GM23338 (cell line): ENCODE data around the gene PCDH1. TPM values are rescaled to one million over a fixed set of nuclear protein-coding genes. Genes with fewer than 3 reads are reported as not detected.

Experiments used
- ATAC-seq: fragments of 200-7000 bp; cut with Tn5 transposase; 3 replicates; pipeline ENCODE4 v1.9.1; 2020
- DNase-seq: peaks from one replicate; pipeline ENCODE4 v3.0.0-alpha.2; 2015; ENCODE audit warnings: low spot score
- H2AFZ ChIP-seq: fragments of 200-600 bp; sonication (generic); 2 replicates; pipeline ENCODE4 v1.8.0; 2016; ENCODE audit warnings: antibody characterized with exemption, mild to moderate bottlenecking, moderate library complexity
- H3F3A ChIP-seq: fragments of 200-600 bp; sonication (generic); replicated peaks from 2 replicates; pipeline ENCODE4 v1.8.0; 2017; ENCODE audit warnings: antibody characterized with exemption, mixed run types, low read depth
- H3K27ac ChIP-seq: fragments of 200-600 bp; sonication (generic); 2 replicates; pipeline ENCODE4 v1.6.1; 2016; ENCODE audit warnings: low read depth
- H3K27me3 ChIP-seq: fragments of 200-600 bp; sonication (generic); 2 replicates; pipeline ENCODE4 v1.8.0; 2016; ENCODE audit warnings: mild to moderate bottlenecking, mixed run types, moderate library complexity; ENCODE audit not compliant: insufficient read depth
- H3K36me3 ChIP-seq: fragments of 200-600 bp; sonication (generic); 2 replicates; pipeline ENCODE4 v1.8.0; 2016; ENCODE audit warnings: mild to moderate bottlenecking; ENCODE audit not compliant: insufficient read depth
- H3K4me1 ChIP-seq: fragments of 200-600 bp; sonication (generic); 2 replicates; pipeline ENCODE4 v1.8.0; 2016; ENCODE audit warnings: mild to moderate bottlenecking, moderate library complexity; ENCODE audit not compliant: insufficient read depth
- H3K4me2 ChIP-seq: fragments of 200-600 bp; sonication (generic); 2 replicates; pipeline ENCODE4 v1.7.1; 2017; ENCODE audit warnings: mixed run types
- H3K4me3 ChIP-seq: fragments of 200-600 bp; sonication (generic); 2 replicates; pipeline ENCODE4 v1.6.1; 2016; ENCODE audit warnings: mixed run types
- H3K79me2 ChIP-seq: fragments of 200-600 bp; sonication (generic); replicated peaks from 2 replicates; pipeline ENCODE4 v1.8.0; 2017; ENCODE audit warnings: mild to moderate bottlenecking; ENCODE audit not compliant: insufficient read depth
- H3K9me2 ChIP-seq: fragments of 200-600 bp; sonication (generic); 2 replicates; pipeline ENCODE4 v1.8.0; 2017; ENCODE audit not compliant: insufficient read depth
- H4K20me1 ChIP-seq: fragments of 200-600 bp; sonication (generic); replicated peaks from 2 replicates; pipeline ENCODE4 v1.8.0; 2017; ENCODE audit warnings: mild to moderate bottlenecking; ENCODE audit not compliant: insufficient read depth
- H3K27ac Mint-ChIP-seq: 2 replicates; pipeline ENCODE4 v1.8.0; 2020; ENCODE audit warnings: inconsistent platforms, mild to moderate bottlenecking, moderate library complexity, mixed read lengths
- H3K27me3 Mint-ChIP-seq: 3 replicates; pipeline ENCODE4 v1.8.0; 2022; ENCODE audit warnings: low read depth, mild to moderate bottlenecking, moderate library complexity, mixed read lengths, inconsistent platforms; ENCODE audit not compliant: insufficient read depth, poor library complexity
- H3K36me3 Mint-ChIP-seq: 3 replicates; pipeline ENCODE4 v1.8.0; 2021; ENCODE audit warnings: low read depth, mild to moderate bottlenecking, inconsistent platforms, moderate library complexity, mixed read lengths
- H3K4me1 Mint-ChIP-seq: 3 replicates; pipeline ENCODE4 v1.8.0; 2020; ENCODE audit warnings: mild to moderate bottlenecking, inconsistent platforms, mixed read lengths
- H3K4me3 Mint-ChIP-seq: 3 replicates; pipeline ENCODE4 v1.8.0; 2021; ENCODE audit warnings: moderate library complexity, mild to moderate bottlenecking, inconsistent platforms, mixed read lengths
- H3K9me3 Mint-ChIP-seq: 3 replicates; pipeline ENCODE4 v1.8.0; 2020; ENCODE audit warnings: moderate library complexity, mild to moderate bottlenecking, inconsistent platforms, mixed read lengths
- CREB1 ChIP-seq: fragments of 250-450 bp; sonication (Bioruptor Pico); IDR thresholded peaks from 2 replicates; pipeline ENCODE4 v1.5.0; 2020; ENCODE audit warnings: low read depth, mild to moderate bottlenecking, moderate library complexity
- EZH2 ChIP-seq: fragments of 200-600 bp; sonication (generic); IDR thresholded peaks from one replicate; pipeline ENCODE4 v1.8.0; 2017; ENCODE audit warnings: antibody characterized with exemption, mild to moderate bottlenecking, low read depth; ENCODE audit not compliant: unreplicated experiment
- EZH2phosphoT487 ChIP-seq: fragments of 200-600 bp; sonication (generic); IDR thresholded peaks from one replicate; pipeline ENCODE4 v1.8.1; 2018; ENCODE audit warnings: antibody characterized with exemption; ENCODE audit not compliant: unreplicated experiment
- JUNB ChIP-seq: IDR thresholded peaks from one replicate; pipeline ENCODE4 v1.6.1; 2016; ENCODE audit warnings: antibody characterized with exemption; ENCODE audit not compliant: unreplicated experiment
- NANOG ChIP-seq: IDR thresholded peaks from 2 replicates; pipeline ENCODE4 v1.6.1; 2016; ENCODE audit warnings: antibody characterized with exemption, borderline replicate concordance
- POLR2AphosphoS5 ChIP-seq: IDR thresholded peaks from 2 replicates; pipeline ENCODE4 v1.6.1; 2016; ENCODE audit warnings: antibody characterized with exemption, low read depth
- STAT1 ChIP-seq: IDR thresholded peaks from one replicate; pipeline ENCODE4 v1.6.1; 2016; ENCODE audit warnings: antibody characterized with exemption; ENCODE audit not compliant: unreplicated experiment
- ZNF114 ChIP-seq: fragments of 250-450 bp; sonication (Bioruptor Pico); IDR thresholded peaks from 2 replicates; pipeline ENCODE4 v1.5.0; 2020; ENCODE audit warnings: mild to moderate bottlenecking, moderate library complexity
- ZNF331 ChIP-seq: fragments of 250-450 bp; sonication (Bioruptor Pico); IDR thresholded peaks from 2 replicates; pipeline ENCODE4 v1.5.0; 2020; ENCODE audit warnings: low read depth, mild to moderate bottlenecking, moderate library complexity
- polyA plus RNA-seq: library from polyadenylated mRNA; unstranded; fragments of >200 nt; fragmentation: Nextera tagmentation; extraction: Ambion mirVana; gene quantifications from 2 replicates; pipeline ENCODE4 v1.2.1, GENCODE V29; 2016
- total RNA-seq: library from RNA; depleted of rRNA; stranded (reverse); fragments of >200 nt; shearing (Covaris generic); gene quantifications from 2 replicates; pipeline ENCODE4 v1.2.3, GENCODE V29; 2014
- TF ChIP-seq, protein P1 (sequence below): IDR thresholded peaks from one replicate; pipeline ENCODE4 v1.6.1; 2018; ENCODE audit warnings: antibody characterized with exemption; ENCODE audit not compliant: unreplicated experiment
- TF ChIP-seq, protein P2 (sequence below): fragments of 250-450 bp; sonication (Bioruptor Pico); IDR thresholded peaks from 2 replicates; pipeline ENCODE4 v1.5.0; 2020; ENCODE audit warnings: mild to moderate bottlenecking, moderate library complexity
- TF ChIP-seq, protein P3 (sequence below): IDR thresholded peaks from 2 replicates; pipeline ENCODE4 v1.6.1; 2016; ENCODE audit warnings: antibody characterized with exemption
- TF ChIP-seq, protein P4 (sequence below), 2 experiments: fragments of 200-600 bp in 1 of 2; sonication (generic) in 1 of 2; conservative IDR thresholded peaks; 2 replicates each; pipeline versions ENCODE4 v1.5.1 to v1.6.1; 2016 to 2017; ENCODE audit warnings: antibody characterized with exemption in 2 of 2, low read depth in 2 of 2, mild to moderate bottlenecking in 2 of 2, moderate library complexity in 1 of 2

PCDH1 gene
- total and polyA plus RNA-seq, 2 experiments from 2014 or later, result 26.2 to 183 TPM

DNA sequence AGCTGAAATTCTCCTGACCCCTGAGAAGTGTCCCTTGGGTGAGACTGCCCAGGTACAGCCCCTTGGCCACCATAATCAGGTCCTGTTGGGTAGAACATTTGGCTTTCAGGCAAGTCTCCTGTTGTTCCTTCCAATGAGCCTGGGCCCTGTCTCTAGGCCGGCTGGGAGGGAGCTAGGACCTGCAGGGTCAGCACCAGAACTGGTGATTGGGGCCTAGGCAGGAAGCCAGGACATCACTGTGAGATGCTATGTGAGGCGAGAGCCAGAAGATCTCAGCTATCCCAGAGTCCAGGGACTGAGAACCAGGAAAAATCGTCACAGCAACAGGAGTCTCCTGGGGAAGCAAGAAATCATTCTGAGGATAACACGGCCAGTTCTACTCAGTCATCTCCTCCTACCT is 51.5 kb downstream of the PCDH1 start:
- H3K4me3 ChIP-seq, result no peak overlapping the region
- no peaks in the 10 kb centered on the region for H3K79me2 ChIP-seq
- ATAC-seq (no peak), DNase-seq (no peak)
- no peaks in the 10 kb centered on the region; the same call in 1 of the 3 replicates for H3K36me3 Mint-ChIP-seq
- no peaks in the 10 kb centered on the region for H3K27me3 ChIP-seq
- no peaks in the 10 kb centered on the region for H3K9me2 ChIP-seq
- peaks cover 48% of the 10 kb centered on the region for H3K4me1 ChIP-seq
- H4K20me1 ChIP-seq, result no peaks in the 10 kb centered on the region
- H3K4me3 Mint-ChIP-seq, result no peak overlapping the region; the same call in 2 of the 3 replicates
- H3K27me3 Mint-ChIP-seq, result peaks cover 16% of the 10 kb centered on the region
- no peak overlapping the region for H2AFZ ChIP-seq
- peak overlapping the region; percentile 68 for H3K27ac Mint-ChIP-seq
- peaks cover 54% of the 10 kb centered on the region for H3K4me1 Mint-ChIP-seq
- TF ChIP-seq, protein P1, sequence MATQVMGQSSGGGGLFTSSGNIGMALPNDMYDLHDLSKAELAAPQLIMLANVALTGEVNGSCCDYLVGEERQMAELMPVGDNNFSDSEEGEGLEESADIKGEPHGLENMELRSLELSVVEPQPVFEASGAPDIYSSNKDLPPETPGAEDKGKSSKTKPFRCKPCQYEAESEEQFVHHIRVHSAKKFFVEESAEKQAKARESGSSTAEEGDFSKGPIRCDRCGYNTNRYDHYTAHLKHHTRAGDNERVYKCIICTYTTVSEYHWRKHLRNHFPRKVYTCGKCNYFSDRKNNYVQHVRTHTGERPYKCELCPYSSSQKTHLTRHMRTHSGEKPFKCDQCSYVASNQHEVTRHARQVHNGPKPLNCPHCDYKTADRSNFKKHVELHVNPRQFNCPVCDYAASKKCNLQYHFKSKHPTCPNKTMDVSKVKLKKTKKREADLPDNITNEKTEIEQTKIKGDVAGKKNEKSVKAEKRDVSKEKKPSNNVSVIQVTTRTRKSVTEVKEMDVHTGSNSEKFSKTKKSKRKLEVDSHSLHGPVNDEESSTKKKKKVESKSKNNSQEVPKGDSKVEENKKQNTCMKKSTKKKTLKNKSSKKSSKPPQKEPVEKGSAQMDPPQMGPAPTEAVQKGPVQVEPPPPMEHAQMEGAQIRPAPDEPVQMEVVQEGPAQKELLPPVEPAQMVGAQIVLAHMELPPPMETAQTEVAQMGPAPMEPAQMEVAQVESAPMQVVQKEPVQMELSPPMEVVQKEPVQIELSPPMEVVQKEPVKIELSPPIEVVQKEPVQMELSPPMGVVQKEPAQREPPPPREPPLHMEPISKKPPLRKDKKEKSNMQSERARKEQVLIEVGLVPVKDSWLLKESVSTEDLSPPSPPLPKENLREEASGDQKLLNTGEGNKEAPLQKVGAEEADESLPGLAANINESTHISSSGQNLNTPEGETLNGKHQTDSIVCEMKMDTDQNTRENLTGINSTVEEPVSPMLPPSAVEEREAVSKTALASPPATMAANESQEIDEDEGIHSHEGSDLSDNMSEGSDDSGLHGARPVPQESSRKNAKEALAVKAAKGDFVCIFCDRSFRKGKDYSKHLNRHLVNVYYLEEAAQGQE, result no peak
- no peak for TF ChIP-seq STAT1
- TF ChIP-seq, protein P2, sequence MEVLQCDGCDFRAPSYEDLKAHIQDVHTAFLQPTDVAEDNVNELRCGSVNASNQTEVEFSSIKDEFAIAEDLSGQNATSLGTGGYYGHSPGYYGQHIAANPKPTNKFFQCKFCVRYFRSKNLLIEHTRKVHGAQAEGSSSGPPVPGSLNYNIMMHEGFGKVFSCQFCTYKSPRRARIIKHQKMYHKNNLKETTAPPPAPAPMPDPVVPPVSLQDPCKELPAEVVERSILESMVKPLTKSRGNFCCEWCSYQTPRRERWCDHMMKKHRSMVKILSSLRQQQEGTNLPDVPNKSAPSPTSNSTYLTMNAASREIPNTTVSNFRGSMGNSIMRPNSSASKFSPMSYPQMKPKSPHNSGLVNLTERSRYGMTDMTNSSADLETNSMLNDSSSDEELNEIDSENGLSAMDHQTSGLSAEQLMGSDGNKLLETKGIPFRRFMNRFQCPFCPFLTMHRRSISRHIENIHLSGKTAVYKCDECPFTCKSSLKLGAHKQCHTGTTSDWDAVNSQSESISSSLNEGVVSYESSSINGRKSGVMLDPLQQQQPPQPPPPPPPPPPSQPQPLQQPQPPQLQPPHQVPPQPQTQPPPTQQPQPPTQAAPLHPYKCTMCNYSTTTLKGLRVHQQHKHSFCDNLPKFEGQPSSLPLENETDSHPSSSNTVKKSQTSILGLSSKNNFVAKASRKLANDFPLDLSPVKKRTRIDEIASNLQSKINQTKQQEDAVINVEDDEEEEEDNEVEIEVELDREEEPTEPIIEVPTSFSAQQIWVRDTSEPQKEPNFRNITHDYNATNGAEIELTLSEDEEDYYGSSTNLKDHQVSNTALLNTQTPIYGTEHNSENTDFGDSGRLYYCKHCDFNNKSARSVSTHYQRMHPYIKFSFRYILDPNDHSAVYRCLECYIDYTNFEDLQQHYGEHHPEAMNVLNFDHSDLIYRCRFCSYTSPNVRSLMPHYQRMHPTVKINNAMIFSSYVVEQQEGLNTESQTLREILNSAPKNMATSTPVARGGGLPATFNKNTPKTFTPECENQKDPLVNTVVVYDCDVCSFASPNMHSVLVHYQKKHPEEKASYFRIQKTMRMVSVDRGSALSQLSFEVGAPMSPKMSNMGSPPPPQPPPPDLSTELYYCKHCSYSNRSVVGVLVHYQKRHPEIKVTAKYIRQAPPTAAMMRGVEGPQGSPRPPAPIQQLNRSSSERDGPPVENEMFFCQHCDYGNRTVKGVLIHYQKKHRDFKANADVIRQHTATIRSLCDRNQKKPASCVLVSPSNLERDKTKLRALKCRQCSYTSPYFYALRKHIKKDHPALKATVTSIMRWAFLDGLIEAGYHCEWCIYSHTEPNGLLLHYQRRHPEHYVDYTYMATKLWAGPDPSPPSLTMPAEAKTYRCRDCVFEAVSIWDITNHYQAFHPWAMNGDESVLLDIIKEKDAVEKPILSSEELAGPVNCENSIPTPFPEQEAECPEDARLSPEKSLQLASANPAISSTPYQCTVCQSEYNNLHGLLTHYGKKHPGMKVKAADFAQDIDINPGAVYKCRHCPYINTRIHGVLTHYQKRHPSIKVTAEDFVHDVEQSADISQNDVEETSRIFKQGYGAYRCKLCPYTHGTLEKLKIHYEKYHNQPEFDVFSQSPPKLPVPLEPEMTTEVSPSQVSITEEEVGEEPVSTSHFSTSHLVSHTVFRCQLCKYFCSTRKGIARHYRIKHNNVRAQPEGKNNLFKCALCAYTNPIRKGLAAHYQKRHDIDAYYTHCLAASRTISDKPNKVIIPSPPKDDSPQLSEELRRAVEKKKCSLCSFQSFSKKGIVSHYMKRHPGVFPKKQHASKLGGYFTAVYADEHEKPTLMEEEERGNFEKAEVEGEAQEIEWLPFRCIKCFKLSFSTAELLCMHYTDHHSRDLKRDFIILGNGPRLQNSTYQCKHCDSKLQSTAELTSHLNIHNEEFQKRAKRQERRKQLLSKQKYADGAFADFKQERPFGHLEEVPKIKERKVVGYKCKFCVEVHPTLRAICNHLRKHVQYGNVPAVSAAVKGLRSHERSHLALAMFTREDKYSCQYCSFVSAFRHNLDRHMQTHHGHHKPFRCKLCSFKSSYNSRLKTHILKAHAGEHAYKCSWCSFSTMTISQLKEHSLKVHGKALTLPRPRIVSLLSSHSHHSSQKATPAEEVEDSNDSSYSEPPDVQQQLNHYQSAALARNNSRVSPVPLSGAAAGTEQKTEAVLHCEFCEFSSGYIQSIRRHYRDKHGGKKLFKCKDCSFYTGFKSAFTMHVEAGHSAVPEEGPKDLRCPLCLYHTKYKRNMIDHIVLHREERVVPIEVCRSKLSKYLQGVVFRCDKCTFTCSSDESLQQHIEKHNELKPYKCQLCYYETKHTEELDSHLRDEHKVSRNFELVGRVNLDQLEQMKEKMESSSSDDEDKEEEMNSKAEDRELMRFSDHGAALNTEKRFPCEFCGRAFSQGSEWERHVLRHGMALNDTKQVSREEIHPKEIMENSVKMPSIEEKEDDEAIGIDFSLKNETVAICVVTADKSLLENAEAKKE (CRISPR knock-in tag), result no peak
- no peak for TF ChIP-seq CREB1 (CRISPR knock-in tag)
- TF ChIP-seq EZH2phosphoT487, result no peak
- no peak for TF ChIP-seq NANOG
- no peak for TF ChIP-seq POLR2AphosphoS5
- no peak for TF ChIP-seq ZNF114 (CRISPR knock-in tag)
- TF ChIP-seq EZH2, result no peak
- TF ChIP-seq, protein P3, sequence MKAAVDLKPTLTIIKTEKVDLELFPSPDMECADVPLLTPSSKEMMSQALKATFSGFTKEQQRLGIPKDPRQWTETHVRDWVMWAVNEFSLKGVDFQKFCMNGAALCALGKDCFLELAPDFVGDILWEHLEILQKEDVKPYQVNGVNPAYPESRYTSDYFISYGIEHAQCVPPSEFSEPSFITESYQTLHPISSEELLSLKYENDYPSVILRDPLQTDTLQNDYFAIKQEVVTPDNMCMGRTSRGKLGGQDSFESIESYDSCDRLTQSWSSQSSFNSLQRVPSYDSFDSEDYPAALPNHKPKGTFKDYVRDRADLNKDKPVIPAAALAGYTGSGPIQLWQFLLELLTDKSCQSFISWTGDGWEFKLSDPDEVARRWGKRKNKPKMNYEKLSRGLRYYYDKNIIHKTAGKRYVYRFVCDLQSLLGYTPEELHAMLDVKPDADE, result no peak
- TF ChIP-seq, protein P4, sequence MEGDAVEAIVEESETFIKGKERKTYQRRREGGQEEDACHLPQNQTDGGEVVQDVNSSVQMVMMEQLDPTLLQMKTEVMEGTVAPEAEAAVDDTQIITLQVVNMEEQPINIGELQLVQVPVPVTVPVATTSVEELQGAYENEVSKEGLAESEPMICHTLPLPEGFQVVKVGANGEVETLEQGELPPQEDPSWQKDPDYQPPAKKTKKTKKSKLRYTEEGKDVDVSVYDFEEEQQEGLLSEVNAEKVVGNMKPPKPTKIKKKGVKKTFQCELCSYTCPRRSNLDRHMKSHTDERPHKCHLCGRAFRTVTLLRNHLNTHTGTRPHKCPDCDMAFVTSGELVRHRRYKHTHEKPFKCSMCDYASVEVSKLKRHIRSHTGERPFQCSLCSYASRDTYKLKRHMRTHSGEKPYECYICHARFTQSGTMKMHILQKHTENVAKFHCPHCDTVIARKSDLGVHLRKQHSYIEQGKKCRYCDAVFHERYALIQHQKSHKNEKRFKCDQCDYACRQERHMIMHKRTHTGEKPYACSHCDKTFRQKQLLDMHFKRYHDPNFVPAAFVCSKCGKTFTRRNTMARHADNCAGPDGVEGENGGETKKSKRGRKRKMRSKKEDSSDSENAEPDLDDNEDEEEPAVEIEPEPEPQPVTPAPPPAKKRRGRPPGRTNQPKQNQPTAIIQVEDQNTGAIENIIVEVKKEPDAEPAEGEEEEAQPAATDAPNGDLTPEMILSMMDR (conservative IDR thresholded peaks at IDR 0.05; ENCODE audit: low read depth in 2 of 2), result no peak
- no peak for TF ChIP-seq JUNB
- TF ChIP-seq ZNF331, result no peak
- H3K4me2 ChIP-seq, result no peak overlapping the region
- peaks cover 12% of the 10 kb centered on the region; the same call in 1 of the 2 replicates for H3F3A ChIP-seq
- peaks cover 2% of the 10 kb centered on the region; the same call in 1 of the 3 replicates for H3K9me3 Mint-ChIP-seq
- no peak overlapping the region for H3K27ac ChIP-seq
- no peaks in the 10 kb centered on the region; the same call in 1 of the 2 replicates for H3K36me3 ChIP-seq
